HG03064 (cell line): ENCODE measurements around the gene GRID2IP.
"Not testable (repeated sequence)": the region's sequence is repeated elsewhere in the genome, so short reads cannot be mapped to it uniquely, and the experiment has no call there.

Experiments
- ATAC-seq: cut with Tn5 transposase; IDR thresholded peaks from one replicate; pipeline ENCODE4 v1.9.1; 2021; ENCODE audit warnings: low read depth; ENCODE audit not compliant: unreplicated experiment

GRID2IP gene

GRCh38 chr7:6495597-6496262 is 55.5 kb downstream of the GRID2IP start:
- ATAC-seq: no peak

DNA sequence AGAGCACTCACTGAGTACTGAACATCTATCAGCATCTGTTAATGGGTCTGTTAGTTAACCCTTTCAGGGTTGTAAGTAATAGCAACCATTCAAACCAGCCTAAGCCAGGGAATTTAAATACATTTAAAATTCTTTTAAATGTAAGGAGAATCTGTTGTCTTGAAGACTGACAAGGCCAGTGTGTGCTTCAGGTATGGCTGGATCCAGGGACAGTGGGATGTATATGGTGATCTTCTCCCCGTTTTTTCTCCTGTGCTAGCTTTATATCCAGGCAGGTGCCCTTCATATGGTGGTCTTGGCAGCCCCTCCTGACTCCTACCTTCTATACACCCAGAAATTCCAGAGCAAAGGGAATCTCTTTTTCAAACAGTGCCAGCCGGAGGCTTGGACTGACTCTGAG is 56.9 kb downstream of the GRID2IP start:
- ATAC-seq: no peak

GRCh38 chr7:6491194-6491593 is 60.1 kb downstream of the GRID2IP start:
- ATAC-seq: no peak

- no peak for ATAC-seq
These were observed 61.6 kb downstream of the GRID2IP start for GRCh38 chr7:6489612-6490011.

GRCh38 chr7:6487184-6487545 is 64.1 kb downstream of the GRID2IP start:
- no peak for ATAC-seq

GRCh38 chr7:6486438-6487183 is 64.7 kb downstream of the GRID2IP start:
- ATAC-seq: no peak

GRCh38 chr7:6482743-6483119 is 68.5 kb downstream of the GRID2IP start:
- ATAC-seq: no peak

- ATAC-seq: no peak
These were observed 69.0 kb downstream of the GRID2IP start for GRCh38 chr7:6482307-6482706.

DNA sequence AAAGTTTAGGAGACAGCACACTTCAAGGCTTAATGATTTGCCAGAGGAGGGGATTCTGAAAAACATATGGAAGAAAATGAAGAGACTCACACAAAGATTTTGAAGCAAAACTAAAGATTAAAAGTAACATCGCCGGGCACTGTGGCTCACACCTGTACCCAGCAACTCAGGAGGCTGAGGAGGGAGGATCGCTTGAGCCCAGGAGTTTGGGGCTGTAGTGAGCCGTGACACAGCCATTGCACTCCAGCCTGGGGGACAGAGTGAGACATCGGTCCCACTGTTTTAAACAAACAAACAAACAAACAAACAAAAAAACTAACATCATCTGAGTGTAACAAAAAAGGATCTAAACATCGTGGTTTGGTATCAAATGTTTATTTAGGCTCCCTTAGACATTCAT is 69.8 kb downstream of the GRID2IP start:
- ATAC-seq: no peak

GRCh38 chr7:6480323-6480660 is 71.0 kb downstream of the GRID2IP start:
- ATAC-seq: no peak

DNA sequence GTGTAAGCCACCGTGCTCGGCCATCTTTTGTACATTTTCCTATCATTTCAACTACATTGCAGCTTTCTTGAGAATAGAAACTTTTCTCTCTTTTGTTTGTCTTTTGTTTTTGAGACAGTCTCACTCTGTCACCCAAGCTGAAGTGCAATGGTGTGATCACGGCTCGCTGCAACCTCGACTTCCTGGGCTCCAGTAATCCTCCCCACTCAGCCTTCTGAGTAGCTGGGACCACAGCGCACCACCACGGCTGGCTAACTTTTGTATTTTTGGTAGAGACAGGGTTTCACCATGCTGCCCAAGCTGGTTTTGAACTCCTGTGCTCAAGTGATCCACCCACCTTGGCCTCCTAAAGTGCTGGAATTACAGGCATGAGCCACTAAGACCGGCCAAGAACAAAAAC is 72.2 kb downstream of the GRID2IP start:
- ATAC-seq: no peak

DNA sequence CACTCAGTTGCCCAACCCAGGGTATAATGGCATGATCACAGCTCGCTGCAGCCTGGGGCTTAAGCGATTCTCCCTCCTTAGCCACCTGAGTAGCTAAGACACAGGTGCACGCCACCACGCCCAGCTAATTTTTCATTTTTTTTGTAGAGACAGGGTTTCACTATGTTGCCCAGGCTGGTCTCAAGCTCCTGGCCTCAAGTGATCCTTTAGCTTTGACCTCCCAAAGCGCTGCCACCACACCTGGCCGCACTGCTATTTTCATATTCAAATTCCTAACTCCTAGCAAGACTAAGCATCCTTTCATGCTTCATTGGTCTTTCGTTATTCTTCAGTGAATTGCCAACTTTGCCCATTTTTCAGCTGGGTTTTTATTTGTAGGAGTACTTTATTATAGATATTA is 73.1 kb downstream of the GRID2IP start:
- ATAC-seq: no peak

- no peak for ATAC-seq
These were observed 74.0 kb downstream of the GRID2IP start for GRCh38 chr7:6477318-6477660.

GRCh38 chr7:6476596-6477317 is 74.5 kb downstream of the GRID2IP start:
- no peak for ATAC-seq

- no peak for ATAC-seq
These were observed 75.7 kb downstream of the GRID2IP start for GRCh38 chr7:6475433-6476186.

DNA sequence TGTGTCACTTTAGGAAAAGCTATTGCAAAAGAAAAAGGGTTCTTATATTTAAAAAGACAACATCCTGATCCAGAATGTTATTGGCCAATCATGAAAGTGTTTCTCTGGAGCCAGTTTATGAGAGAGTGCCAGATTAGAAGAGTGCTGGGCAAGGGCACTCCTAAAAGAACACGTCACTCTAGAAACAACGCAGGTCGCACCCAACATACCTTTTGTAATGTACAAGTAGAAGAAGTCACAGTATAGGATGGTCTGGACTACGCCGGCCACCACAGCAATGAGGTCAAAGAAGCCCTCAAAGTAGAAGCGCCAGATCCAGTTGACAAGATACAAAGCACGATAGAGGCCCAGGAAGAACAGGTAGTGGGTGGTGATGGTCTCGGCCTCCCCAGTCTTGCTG is 85.4 kb downstream of the GRID2IP start:
- ATAC-seq: no peak

GRCh38 chr7:6463609-6464008 is 87.7 kb downstream of the GRID2IP start:
- not testable (repeated sequence) for ATAC-seq

- ATAC-seq: no peak
These were observed 89.2 kb downstream of the GRID2IP start for GRCh38 chr7:6461946-6462550.

DNA sequence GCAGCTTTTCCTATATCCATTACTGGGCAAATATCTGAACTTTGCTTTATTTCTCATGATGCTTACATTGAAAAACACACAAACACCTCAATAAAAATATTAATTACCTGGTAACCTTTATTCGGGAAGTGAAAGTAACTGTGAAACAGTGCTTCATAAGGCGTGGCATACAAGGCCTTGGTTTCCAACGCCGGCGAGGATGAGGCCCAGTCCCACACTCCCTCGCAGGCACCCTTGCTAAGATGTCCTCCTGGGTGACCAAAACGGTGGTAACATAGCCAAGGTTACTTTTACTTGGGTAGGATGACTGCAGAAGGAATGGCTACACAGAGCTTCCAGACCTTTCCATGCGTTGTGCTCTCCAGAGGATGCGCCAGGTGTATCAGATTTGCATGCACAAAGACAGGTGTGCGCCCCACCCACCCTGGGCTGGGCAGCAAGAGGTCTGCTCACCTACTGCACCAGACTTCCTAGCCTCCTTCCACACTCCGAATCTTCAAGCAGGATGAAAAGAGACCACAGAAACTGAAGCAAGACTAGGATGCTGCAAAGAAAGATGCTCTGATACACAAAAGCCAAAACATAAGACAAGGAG is 90.2 kb downstream of the GRID2IP start:
- ATAC-seq: no peak

GRCh38 chr7:6460303-6460702 is 91.0 kb downstream of the GRID2IP start:
- no peak for ATAC-seq
